Mammary epithelial cell (primary cell): ENCODE data around the gene KCNN3.

ENCODE experiments used
- CTCF ChIP-seq, 2 donors: IDR thresholded peaks in 1 of 2; conservative IDR thresholded peaks in 1 of 2; 2 replicates each; pipeline ENCODE4 v1.5.1; 2011 to 2012; ENCODE audit warnings: inconsistent platforms in 2 of 2, low read length in 2 of 2, mild to moderate bottlenecking in 2 of 2, control low read depth in 1 of 2, low read depth in 1 of 2; ENCODE audit not compliant: insufficient read depth in 1 of 2; ENCODE audit errors: extremely low read depth in 1 of 2
- EZH2 ChIP-seq: IDR thresholded peaks from 2 replicates; pipeline ENCODE4 v1.6.1; 2012; ENCODE audit warnings: low read length, inconsistent platforms, borderline replicate concordance

DNA sequence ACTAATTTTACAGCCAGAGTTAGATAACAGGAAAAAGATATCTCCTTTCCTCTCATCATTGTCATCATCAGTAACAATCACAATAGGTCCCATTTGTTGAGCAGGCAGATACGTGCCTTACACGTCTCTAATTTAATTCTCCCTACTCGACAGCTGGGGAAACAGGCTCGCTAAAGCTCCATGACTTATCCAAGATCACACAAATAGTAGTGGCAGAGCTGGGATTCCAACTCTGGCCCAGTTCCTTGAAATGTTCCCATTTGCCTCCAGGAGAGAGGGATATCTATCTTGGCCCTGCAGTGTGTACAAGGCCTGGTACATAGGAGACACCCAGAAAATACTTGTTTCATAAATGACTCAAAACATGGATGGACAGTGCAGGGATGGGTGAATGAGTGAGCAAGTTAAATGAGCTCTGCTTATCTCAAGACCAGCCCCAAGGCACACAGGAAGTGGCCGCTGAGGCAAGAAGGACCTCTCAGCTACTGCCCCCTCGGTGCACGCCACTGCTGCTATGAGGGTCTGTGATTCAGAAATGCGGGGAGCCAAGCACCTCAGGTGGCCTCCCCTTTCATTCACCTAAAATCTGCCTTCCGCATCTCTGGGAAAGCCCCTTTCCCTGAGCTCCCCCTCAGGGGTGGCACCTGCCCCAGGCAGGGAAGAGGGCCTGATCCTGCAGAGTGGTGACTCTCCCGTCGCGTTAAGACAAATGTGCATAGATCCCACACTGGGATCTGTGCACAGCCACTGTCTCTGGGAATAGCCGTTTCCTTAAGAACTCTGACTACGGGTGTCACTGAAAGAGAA, 3.6 kb downstream of the KCNN3 start:
- no peak for TF ChIP-seq CTCF (conservative IDR thresholded peaks at IDR 0.05 in 1 of 2, IDR thresholded peaks at IDR 0.05 in 1 of 2; ENCODE audit: extremely low read depth in 1 of 2, insufficient read depth in 1 of 2, low read depth in 1 of 2, low read length in 2 of 2)
- no peak for TF ChIP-seq EZH2
